Astrocyte of the spinal cord (primary cell): ENCODE data around the gene C1orf226.
"Not testable (repeated sequence)": the region's sequence is repeated elsewhere in the genome, so short reads cannot be mapped to it uniquely, and the experiment has no call there.

ENCODE experiments used
- DNase-seq: peaks from one replicate; pipeline ENCODE4 v3.0.0; 2011; ENCODE audit warnings: low read depth, low spot score
- H3K4me3 ChIP-seq: 2 replicates; pipeline ENCODE4 v1.5.1; 2011; ENCODE audit warnings: low read depth, mild to moderate bottlenecking, low read length, moderate library complexity
- CTCF ChIP-seq: IDR thresholded peaks from 2 replicates; pipeline ENCODE4 v1.5.1; 2012; ENCODE audit warnings: low read depth, mild to moderate bottlenecking, low read length, inconsistent platforms
- in situ Hi-C: cut with HindIII; loops from 2 replicates; pipeline ENCODE4 v1.10.0; 2017; ENCODE audit warnings: low sequenced_read_pairs

C1orf226 gene

GRCh38 chr1:162412002-162412401 is 30.5 kb downstream of the C1orf226 start, which contains the start of gene SH2D1B:
TSS of gene SH2D1B (minus strand) at chr1:162412136. CDS start at chr1:162412016, 120 bp downstream.
- no peak for TF ChIP-seq CTCF
- H3K4me3 ChIP-seq, result no peak within 1 kb of the TSS
- DNase-seq, result peak; percentile 75
- in situ Hi-C loops, result no loop called here

- in situ Hi-C loops, result no loop called here
- no peak for DNase-seq
- no peak overlapping the region for H3K4me3 ChIP-seq
- TF ChIP-seq CTCF, result no peak
Observed at GRCh38 chr1:162416215-162416614, 34.7 kb downstream of the C1orf226 start.

DNA sequence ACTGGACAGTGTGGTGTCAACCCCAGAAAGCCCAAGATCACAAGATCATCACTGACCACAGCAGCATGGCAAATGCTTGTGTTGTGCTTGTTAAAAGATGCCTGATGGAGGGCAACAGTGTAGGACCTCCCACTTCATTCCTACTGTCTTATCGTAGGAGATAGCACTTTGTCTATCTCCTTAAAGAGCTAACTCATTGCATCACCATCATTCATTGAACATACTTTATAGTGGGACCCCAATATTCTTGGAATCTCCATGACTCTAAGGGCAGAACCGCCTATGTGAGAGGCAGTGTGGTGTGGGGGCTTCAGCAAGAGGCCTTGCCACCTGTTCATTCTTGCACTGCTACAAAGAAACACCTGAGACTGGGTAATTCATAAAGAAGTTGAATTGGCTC is 35.4 kb downstream of the C1orf226 start:
- TF ChIP-seq CTCF, result no peak
- in situ Hi-C loops, result no loop called here

DNA sequence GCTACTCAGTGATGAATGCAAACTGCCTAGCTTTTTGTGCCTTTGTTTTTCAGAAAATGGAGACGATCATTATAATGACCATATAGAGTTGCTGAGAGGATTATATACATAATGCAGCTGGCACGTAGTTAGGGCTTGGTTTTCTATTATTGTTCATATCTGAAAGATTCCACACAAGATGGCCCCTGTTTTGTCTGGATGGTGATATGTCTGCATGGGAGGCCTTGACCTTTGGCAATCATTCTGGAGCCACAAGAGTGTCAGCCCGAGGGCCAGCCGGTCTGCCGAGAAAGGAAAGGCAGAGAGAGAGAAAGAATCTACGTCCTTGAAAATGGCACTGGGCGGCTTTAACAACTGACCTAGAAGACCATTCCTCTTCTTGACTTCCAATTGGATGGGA is 36.1 kb downstream of the C1orf226 start:
- TF ChIP-seq CTCF, result no peak
- DNase-seq, result no peak
- in situ Hi-C loops, result no loop called here
- no peak overlapping the region for H3K4me3 ChIP-seq

More for the DNA sequence above, 35.4 kb downstream of the C1orf226 start:
- no peak for DNase-seq
- no peak overlapping the region for H3K4me3 ChIP-seq

- H3K4me3 ChIP-seq, in situ Hi-C loops, DNase-seq: not testable (repeated sequence)
Observed at GRCh38 chr1:162418584-162418983, 37.1 kb downstream of the C1orf226 start.

GRCh38 chr1:162419450-162419931 is 38.0 kb downstream of the C1orf226 start:
- H3K4me3 ChIP-seq, in situ Hi-C loops, DNase-seq: not testable (repeated sequence)

DNA sequence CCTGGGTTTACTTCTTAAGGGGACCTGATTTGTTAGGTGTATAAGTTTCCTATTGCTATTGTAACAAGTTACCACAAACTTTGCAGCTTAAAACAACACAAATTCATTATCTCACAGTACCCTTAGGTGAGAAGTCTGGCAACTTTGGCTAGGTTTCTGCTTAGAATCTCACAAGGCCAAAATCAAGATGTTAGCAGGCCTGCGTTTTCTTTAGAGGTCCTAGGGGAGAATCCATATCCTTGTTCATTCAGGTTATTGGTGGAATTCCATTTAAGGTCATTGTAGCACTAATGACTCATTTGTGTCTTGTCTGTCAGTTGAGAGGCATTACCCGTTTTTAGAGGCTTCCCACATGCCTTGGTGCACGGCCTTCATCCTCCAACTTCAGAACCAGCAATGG is 38.6 kb downstream of the C1orf226 start:
- TF ChIP-seq CTCF, result no peak
- H3K4me3 ChIP-seq, result no peak overlapping the region
- in situ Hi-C loops, result no loop called here
- no peak for DNase-seq
